GM12873 (cell line): ENCODE data around the gene EIF3A.

Experiments used
- TF ChIP-seq, protein P1 (sequence below): IDR thresholded peaks from 2 replicates; pipeline ENCODE4 v1.5.1; 2012; ENCODE audit warnings: low read depth, mild to moderate bottlenecking, moderate library complexity, low read length, control low read depth; ENCODE audit not compliant: insufficient read depth; ENCODE audit errors: missing control alignments

EIF3A gene

DNA sequence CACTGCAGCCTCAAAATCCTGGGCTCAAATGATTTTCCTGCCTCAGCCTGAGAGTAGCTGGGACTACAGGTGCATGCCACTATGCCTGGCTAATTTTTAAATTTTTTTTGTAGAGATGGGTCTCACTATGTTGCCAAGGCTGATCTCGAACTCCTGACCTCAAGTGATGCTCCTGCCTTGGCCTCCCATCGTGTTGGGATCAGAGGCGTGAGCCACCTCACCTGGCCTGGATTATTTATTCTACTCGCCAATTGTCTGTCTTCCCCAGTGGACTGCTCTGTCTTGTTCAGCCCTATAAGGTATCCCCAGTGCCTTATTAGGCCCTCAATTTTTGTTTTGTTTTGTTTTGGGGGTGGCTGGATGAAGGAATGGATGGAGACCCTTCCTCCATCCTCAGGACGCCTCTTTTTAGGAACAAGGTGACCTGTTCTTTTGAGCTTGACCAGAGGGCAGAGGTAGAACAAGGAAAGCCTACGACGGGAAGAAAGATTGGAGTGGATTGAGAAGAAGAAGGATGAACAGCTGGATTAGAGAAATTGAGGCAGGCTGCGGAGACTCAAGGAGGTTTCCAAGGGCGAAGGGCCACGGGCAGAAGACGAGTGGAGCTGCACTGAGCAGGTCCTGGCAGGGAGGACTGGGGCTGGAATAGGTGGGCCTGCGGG, 22.8 kb upstream of the EIF3A start:
- TF ChIP-seq, protein P1, sequence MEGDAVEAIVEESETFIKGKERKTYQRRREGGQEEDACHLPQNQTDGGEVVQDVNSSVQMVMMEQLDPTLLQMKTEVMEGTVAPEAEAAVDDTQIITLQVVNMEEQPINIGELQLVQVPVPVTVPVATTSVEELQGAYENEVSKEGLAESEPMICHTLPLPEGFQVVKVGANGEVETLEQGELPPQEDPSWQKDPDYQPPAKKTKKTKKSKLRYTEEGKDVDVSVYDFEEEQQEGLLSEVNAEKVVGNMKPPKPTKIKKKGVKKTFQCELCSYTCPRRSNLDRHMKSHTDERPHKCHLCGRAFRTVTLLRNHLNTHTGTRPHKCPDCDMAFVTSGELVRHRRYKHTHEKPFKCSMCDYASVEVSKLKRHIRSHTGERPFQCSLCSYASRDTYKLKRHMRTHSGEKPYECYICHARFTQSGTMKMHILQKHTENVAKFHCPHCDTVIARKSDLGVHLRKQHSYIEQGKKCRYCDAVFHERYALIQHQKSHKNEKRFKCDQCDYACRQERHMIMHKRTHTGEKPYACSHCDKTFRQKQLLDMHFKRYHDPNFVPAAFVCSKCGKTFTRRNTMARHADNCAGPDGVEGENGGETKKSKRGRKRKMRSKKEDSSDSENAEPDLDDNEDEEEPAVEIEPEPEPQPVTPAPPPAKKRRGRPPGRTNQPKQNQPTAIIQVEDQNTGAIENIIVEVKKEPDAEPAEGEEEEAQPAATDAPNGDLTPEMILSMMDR, result no peak

DNA sequence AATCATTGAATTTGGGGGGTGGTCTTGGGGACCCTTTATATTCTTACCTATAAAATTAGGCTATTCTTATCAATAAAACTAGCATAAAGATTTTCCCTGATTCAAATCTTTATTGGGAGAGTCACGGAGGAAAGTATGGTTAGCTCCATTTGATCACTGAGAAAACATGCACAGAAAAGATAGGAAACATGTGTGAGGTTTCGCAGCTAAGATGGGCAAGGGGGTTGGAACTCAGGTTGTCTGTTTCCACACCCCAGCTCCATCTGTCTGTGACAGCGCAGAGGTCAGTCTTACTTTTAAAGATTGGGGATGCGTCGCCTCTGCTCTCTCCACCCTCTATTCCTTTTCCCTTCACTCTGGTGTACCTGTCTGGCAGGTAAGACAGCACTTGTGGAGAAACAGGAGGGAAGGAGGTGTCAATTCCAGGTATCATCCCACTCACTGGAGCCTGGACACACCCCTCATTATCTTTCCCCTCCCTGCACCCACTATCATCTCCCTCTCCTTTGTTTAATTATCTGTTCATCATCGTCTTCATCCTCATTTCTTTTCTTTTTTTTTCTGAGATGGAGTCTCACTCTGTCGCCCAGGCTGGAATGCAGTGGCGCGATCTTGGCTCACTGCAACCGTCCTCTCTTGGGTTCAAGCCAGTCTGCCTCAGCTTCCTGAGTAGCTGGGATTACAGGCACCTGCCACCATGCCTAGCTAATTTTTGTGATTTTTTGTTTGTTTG, 20.9 kb upstream of the EIF3A start:
- TF ChIP-seq, protein P1, result no peak

DNA sequence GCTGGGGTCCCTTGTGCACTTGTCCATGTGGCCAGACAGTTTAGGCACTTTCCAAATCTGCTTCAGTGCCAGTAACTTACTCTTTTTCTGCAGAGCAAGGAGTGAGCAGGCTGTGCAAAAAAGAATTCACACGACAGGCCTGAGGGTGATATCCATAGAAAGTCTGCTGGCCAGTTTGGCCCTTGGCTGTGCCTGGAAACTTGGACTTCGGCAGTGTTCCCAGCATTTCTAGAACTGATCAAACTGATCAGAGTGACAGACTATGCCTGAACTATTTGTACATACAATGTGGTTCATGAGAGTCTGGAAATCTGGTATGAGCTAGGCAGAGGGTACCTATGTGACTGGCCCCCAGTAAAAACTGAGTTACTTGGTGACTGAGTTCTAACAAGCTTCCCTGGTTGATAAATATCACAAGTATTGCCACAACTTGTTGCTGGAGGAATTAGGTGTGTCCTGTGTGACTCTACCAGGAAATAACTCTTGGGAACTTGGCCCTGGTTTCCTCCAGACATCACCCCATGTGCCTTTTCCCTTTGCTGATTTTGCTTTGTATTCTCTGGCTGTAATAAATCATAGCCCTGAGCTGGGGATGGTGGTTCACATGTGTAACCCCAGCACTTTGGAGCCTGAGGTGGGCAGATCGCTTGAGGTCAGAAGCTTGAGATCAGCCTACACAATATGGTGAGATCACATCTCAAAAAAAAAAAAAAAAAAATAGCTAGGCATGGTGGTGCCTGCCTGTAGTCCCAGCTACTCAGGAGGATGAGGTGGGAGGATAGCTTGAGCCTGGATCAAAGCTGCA, 20.0 kb upstream of the EIF3A start:
- TF ChIP-seq, protein P1, result no peak

DNA sequence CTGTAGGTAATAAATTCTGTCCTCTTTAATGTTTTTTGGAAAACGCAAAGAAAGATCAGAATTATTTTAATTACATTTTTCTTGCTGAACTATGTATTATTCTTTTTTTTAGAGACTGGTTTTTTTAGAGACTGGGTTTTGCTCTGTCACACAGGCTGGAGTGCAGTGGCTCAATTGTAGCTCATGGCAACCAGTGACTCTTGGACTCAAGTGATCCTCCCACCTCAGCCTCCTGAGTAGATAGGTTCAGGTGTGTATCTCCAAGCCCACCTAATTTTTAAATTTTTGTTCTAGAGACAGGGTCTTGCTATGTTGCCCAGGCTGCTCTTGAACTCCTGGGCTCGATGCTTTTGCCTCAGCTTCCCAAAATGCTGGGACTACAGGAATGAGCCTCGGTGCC, 18.0 kb upstream of the EIF3A start:
- TF ChIP-seq, protein P1, result no peak

DNA sequence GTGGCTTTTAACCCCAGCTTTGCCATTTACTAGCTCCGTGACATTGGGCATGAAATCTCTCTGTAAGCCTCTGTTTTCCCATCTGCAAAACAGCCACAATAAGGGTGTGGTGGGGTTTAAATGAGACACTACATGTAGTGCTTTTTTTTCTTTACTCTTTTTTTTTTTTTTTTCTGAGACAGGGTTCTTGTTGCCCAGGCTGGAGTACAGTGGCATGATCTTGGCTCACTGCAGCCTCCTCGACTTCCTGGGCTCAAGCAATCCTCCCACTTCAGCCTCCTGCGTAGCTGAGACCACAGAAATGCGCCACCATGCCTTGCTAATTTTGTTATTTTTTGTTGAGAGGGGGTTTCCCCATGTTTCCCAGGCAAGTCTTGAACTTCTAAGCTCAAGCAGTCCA, 15.0 kb upstream of the EIF3A start:
- TF ChIP-seq, protein P1, result no peak

DNA sequence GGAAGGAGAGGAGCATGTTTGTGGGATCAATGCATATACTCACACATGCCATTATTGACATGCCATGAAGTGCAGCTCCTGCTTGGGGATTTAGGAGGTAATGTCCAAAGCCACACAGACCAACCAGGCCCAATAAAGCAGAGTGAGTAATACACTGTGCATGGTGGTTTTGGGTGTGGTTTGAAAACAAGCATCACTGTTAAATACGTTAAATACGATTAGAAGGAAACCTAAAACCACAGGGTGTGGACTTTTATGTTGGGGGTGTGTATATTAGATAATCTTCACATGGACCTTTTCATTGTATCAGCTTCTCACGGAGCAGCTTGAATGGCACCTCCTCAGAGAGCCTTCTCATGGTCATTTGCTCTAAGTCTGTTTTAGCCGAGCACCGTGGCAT, 10.4 kb upstream of the EIF3A start:
- TF ChIP-seq, protein P1, result no peak
